ENCODE measurements around the gene PCDHGB5.
"Not testable (repeated sequence)": the region's sequence is repeated elsewhere in the genome, so short reads cannot be mapped to it uniquely, and the experiment has no call there.

PCDHGB5 gene

DNA sequence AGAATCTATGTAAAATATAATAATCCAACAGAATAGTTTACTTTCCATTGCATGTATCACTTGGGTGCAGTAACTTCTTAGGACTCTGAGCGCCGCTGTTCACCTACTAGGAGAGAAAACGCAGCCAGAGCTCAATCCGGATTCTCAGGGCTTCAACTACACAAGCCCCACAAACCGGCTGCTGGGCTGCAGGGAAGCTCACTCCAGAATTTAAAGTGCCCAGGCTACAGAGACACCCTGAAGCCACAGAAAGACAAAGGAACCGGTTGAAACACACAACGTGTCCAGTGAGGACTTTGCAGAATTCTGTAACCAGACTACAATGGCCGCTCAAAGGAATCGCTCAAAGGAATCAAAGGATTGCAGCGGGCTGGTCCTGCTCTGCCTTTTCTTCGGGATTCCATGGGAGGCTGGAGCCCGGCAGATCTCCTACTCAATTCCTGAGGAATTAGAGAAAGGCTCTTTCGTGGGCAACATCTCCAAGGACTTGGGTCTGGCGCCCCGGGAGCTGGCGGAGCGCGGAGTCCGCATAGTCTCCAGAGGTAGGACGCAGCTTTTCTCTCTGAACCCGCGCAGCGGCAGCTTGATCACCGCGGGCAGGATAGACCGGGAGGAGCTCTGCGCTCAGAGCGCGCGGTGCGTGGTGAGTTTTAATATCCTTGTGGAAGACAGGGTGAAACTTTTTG, 15.2 kb downstream of the PCDHGB5 start, which contains the start of gene PCDHGA10:
Gene PCDHGA10, plus strand, starts transcription at position 134 of the 686 bp plus-strand sequence. Its CDS starts 189 bp downstream, at position 323.
- DNase-seq (ENCODE audit: low read depth) = peak; percentile 29

DNA sequence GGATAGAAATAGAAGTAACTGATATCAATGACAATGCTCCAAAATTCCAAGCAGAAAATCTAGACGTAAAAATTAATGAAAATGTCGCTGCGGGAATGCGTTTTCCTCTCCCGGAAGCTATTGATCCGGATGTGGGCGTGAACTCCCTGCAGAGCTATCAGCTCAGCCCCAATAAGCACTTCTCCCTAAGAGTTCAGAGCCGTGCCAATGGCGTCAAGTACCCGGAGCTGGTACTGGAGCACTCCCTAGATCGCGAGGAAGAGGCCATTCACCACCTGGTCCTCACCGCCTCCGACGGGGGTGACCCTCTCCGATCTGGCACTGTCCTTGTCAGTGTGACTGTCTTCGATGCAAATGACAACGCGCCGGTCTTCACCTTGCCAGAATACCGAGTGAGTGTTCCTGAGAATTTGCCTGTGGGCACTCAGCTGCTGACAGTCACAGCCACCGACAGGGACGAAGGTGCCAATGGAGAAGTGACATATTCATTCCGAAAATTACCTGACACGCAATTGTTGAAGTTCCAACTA, 15.9 kb downstream of the PCDHGB5 start:
- DNase-seq (ENCODE audit: low read depth) = no peak

GRCh38 chr5:141414548-141415274, 17.0 kb downstream of the PCDHGB5 start:
- not testable (repeated sequence) for DNase-seq (ENCODE audit: low read depth)

DNA sequence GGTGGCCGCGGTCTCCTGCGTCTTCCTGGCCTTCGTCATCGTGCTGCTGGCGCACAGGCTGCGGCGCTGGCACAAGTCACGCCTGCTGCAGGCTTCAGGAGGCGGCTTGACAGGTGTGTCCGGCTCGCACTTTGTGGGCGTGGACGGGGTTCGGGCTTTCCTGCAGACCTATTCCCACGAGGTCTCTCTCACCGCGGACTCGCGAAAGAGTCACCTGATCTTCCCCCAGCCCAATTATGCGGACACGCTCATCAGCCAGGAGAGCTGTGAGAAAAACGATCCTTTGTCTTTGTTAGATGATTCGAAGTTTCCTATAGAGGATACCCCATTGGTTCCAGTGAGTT, 17.5 kb downstream of the PCDHGB5 start:
- not testable (repeated sequence) for DNase-seq (ENCODE audit: low read depth)

- not testable (repeated sequence) for DNase-seq (ENCODE audit: low read depth)
Observed at GRCh38 chr5:141417494-141418172, 19.9 kb downstream of the PCDHGB5 start, which contains the start of gene PCDHGB7. Gene PCDHGB7 (plus strand): TSS chr5:141417677. CDS start chr5:141417860, 183 bp downstream.

DNA sequence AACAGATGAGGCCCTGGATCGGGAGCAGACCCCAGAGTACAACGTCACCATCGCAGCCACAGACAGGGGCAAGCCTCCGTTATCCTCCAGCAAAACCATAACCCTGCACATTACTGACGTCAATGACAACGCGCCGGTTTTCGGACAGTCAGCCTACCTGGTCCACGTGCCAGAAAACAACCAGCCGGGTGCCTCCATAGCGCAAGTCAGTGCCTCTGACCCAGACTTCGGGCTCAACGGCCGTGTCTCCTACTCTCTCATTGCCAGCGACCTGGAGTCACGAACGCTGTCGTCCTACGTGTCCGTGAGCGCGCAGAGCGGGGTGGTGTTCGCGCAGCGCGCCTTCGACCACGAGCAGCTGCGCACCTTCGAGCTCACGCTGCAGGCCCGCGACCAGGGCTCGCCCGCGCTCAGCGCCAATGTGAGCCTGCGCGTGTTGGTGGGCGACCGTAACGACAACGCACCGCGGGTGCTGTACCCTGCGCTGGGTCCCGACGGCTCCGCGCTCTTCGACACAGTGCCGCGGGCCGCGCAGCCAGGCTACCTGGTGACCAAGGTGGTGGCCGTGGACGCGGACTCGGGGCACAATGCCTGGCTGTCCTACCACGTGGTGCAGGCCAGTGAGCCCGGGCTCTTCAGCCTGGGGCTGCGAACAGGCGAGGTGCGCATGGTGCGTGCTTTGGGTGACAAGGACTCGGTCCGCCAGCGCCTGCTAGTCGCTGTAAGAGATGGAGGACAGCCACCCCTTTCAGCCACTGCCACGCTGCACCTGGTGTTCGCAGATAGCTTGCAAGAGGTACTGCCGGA, 21.5 kb downstream of the PCDHGB5 start:
- no peak for DNase-seq (ENCODE audit: low read depth)

DNA sequence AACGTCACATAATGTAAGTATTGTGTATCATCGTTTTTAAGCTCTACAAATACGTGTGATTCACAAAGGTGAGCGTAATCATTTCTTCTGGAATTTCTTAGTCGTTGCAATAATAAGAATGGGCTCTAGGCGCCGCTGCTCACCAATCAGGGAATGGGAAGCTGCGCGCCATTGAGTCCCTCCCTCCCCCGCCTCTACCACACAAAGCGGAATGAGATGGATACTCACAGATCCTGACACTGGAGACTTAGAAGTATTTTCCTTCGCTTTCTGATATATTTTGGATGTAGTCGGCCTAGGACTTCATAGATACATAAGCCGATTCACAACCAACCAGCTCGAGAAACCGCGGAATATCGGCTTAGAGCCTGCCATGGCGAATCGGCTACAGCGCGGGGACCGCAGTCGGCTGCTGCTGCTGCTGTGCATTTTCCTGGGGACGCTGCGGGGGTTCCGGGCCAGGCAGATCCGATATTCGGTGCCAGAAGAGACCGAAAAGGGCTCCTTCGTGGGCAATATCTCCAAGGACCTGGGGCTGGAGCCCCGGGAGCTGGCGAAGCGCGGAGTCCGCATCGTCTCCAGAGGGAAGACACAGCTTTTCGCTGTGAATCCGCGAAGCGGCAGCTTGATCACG, 23.2 kb downstream of the PCDHGB5 start, which contains the start of gene PCDHGA11:
Gene PCDHGA11, plus strand, starts transcription at position 197 of the 634 bp plus-strand sequence. Its CDS starts 177 bp downstream, at position 374.
- DNase-seq (ENCODE audit: low read depth) = no peak

- no peak for DNase-seq (ENCODE audit: low read depth)
Observed at GRCh38 chr5:141421489-141421855, 23.7 kb downstream of the PCDHGB5 start.

DNA sequence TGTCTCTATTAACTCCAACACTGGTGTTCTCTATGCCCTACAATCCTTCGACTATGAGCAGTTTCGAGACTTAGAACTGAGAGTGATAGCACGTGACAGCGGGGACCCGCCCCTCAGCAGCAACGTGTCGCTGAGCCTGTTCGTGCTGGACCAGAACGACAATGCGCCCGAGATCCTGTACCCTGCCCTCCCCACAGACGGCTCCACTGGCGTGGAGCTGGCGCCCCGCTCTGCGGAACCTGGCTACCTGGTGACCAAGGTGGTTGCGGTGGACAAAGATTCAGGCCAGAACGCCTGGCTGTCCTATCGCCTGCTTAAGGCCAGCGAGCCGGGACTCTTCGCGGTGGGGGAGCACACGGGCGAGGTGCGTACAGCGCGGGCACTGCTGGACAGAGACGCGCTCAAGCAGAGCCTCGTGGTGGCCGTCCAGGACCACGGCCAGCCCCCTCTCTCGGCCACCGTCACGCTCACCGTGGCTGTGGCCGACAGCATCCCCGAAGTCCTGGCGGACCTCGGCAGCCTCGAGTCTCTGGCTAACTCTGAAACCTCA, 25.1 kb downstream of the PCDHGB5 start:
- DNase-seq (ENCODE audit: low read depth) = no peak

DNA sequence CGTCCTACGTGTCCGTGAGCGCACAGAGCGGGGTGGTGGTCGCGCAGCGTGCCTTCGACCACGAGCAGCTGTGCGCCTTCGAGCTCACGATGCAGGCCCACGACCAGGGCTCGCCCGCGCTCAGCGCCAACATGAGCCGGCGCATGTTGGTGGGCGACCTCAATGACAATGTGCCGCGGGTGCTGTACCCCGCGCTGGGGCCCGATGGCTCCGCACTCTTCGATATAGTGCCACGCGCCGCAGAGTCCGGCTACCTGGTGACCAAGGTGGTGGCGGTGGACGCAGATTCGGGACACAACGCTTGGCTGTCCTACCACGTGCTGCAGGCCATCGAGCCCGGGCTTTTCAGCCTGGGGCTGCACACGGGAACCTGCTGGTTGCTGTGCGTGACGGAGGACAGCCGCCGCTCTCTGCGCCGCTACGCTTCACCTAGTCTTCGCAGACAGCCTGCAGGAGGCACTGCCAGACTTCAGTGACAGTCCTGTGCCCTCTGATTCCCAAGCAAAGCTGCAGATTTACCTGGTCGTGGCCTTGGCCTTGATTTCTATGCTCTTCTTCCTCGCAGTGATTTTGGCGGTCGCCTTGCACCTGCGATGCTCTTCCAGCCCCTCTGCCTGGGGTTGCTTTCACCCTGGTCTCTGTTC, 30.2 kb downstream of the PCDHGB5 start:
- DNase-seq (ENCODE audit: low read depth) = no peak

DNA sequence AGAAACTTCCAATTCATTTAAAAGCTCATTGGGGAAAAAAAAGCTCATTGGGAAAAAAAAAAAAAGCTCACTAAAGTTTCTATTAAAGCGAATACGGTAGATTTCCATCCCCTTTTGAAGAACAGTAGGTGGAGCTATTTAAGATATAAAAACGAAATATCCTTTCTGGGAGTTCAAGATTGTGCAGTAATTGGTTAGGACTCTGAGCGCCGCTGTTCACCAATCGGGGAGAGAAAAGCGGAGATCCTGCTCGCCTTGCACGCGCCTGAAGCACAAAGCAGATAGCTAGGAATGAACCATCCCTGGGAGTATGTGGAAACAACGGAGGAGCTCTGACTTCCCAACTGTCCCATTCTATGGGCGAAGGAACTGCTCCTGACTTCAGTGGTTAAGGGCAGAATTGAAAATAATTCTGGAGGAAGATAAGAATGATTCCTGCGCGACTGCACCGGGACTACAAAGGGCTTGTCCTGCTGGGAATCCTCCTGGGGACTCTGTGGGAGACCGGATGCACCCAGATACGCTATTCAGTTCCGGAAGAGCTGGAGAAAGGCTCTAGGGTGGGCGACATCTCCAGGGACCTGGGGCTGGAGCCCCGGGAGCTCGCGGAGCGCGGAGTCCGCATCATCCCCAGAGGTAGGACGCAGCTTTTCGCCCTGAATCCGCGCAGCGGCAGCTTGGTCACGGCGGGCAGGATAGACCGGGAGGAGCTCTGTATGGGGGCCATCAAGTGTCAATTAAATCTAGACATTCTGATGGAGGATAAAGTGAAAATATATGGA, 32.8 kb downstream of the PCDHGB5 start, which contains the start of gene PCDHGA12:
Gene PCDHGA12, plus strand, starts transcription at position 176 of the 782 bp plus-strand sequence. Its CDS starts 253 bp downstream, at position 429.
- no peak for DNase-seq (ENCODE audit: low read depth)

GRCh38 chr5:141431286-141431685, 33.5 kb downstream of the PCDHGB5 start:
- no peak for DNase-seq (ENCODE audit: low read depth)

GRCh38 chr5:141432308-141432707, 34.6 kb downstream of the PCDHGB5 start:
- not testable (repeated sequence) for DNase-seq (ENCODE audit: low read depth)

DNA sequence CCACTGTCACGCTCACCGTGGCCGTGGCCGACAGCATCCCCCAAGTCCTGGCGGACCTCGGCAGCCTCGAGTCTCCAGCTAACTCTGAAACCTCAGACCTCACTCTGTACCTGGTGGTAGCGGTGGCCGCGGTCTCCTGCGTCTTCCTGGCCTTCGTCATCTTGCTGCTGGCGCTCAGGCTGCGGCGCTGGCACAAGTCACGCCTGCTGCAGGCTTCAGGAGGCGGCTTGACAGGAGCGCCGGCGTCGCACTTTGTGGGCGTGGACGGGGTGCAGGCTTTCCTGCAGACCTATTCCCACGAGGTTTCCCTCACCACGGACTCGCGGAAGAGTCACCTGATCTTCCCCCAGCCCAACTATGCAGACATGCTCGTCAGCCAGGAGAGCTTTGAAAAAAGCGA, 35.0 kb downstream of the PCDHGB5 start:
- not testable (repeated sequence) for DNase-seq (ENCODE audit: low read depth)

GRCh38 chr5:141434006-141434405, 36.3 kb downstream of the PCDHGB5 start:
- no peak for DNase-seq (ENCODE audit: low read depth)

DNA sequence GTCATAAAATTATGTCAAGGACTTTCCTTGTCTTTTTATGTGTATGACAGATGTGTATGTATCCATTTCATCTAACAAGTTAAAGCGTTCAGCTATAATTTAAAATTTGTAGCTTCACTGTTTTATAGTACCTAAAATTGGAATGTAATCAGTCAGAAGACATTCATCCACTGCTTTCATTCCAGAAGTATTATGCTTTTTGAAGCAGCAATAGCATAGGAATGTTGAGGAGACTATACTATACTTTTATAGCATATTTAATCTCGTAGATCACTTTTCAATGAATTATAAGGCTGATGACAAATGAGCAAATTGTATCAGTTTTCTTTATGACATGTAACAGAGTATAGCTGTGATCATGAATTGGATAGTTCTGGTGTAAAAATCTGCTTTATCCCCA, 39.5 kb downstream of the PCDHGB5 start:
- no peak for DNase-seq (ENCODE audit: low read depth)

DNA sequence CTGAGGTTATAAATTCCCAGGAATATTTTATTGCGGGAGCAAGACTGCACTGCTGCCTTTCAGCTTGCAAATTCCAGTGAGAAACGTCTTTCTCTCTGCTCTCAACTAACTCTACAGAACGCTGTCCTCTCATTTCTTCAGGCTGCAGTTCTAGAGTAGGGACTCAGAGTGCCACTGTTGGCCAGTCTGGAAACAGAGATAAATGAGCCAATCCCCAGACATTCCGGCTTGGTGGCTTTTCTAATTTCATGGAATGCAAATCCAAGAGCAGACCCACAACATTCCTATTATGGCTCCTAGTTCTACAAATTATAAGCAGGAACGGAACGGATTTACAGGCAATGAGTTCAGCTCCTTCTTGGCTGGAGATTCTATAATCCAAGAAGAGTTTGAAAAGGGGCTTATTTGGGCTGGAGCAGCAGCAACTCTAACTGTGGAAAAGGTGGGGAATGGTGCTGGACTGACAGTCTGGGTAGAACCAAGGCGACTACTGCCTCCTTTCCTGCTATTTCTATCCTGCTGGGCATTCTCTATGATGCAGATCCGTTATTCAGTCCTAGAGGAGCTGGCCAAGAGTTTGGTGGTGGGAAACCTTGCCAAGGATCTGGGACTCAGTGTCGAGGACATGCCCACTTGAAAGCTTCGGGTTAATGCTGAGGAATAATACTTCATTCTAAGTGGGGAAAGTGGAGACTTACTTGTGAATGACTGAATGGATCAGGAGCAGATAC, 41.8 kb downstream of the PCDHGB5 start:
- DNase-seq (ENCODE audit: low read depth) = no peak

- DNase-seq (ENCODE audit: low read depth) = no peak
Observed at GRCh38 chr5:141440341-141440740, 42.6 kb downstream of the PCDHGB5 start.
